AG09309 (cell line): ENCODE results near the gene RRAGC.

Experiments used
- DNase-seq: peaks from one replicate; pipeline ENCODE4 v3.0.0-alpha.2; 2010; ENCODE audit warnings: low read depth
- H3K4me3 ChIP-seq: 2 replicates; pipeline ENCODE4 v1.5.1; 2011; ENCODE audit warnings: mild to moderate bottlenecking, low read depth, low read length, moderate library complexity; ENCODE audit not compliant: control insufficient read depth
- CTCF ChIP-seq: IDR thresholded peaks from 2 replicates; pipeline ENCODE4 v1.5.1; 2011; ENCODE audit warnings: mild to moderate bottlenecking, low read depth, low read length, inconsistent platforms; ENCODE audit not compliant: insufficient read depth, control insufficient read depth; ENCODE audit errors: missing control alignments

Gene RRAGC

GRCh38 chr1:38875811-38876210 lies 16.2 kb upstream of the RRAGC start:
- no peak for DNase-seq
- no peak for TF ChIP-seq CTCF
- H3K4me3 ChIP-seq = no peak overlapping the region

GRCh38 chr1:38873027-38873969 lies 13.7 kb upstream of the RRAGC start, which contains the start of gene MYCBP:
Gene MYCBP, minus strand, starts transcription at chr1:38873348. Its CDS starts 43 bp downstream, at chr1:38873305.
- H3K4me3 ChIP-seq = peak within 1 kb of the TSS; percentile 99
- no peak for TF ChIP-seq CTCF
- DNase-seq = peak; percentile 80

- H3K4me3 ChIP-seq = peak overlapping the region; percentile 99
- no peak for DNase-seq
- no peak for TF ChIP-seq CTCF
These were observed 12.9 kb upstream of the RRAGC start for GRCh38 chr1:38872401-38873026.

- no peak for DNase-seq
- H3K4me3 ChIP-seq = no peak overlapping the region
- no peak for TF ChIP-seq CTCF
These were observed 11.4 kb upstream of the RRAGC start for GRCh38 chr1:38870996-38871395.

- no peak for DNase-seq
- TF ChIP-seq CTCF = no peak
- H3K4me3 ChIP-seq = no peak overlapping the region
These were observed 7.6 kb upstream of the RRAGC start for GRCh38 chr1:38867208-38867607.

GRCh38 chr1:38865112-38865715 lies 5.6 kb upstream of the RRAGC start:
- no peak overlapping the region for H3K4me3 ChIP-seq
- no peak for DNase-seq
- no peak for TF ChIP-seq CTCF
